ENCODE data around the gene SMPD3. TPM values are rescaled to one million over a fixed set of nuclear protein-coding genes. Genes with fewer than 3 reads are reported as not detected.

Gene SMPD3
- total and polyA plus RNA-seq, 2 of the 8 experiments (the other 6 are each of a cell fraction or from before 2014, with no cell fraction given) = 0.39 to 1.3 TPM

DNA sequence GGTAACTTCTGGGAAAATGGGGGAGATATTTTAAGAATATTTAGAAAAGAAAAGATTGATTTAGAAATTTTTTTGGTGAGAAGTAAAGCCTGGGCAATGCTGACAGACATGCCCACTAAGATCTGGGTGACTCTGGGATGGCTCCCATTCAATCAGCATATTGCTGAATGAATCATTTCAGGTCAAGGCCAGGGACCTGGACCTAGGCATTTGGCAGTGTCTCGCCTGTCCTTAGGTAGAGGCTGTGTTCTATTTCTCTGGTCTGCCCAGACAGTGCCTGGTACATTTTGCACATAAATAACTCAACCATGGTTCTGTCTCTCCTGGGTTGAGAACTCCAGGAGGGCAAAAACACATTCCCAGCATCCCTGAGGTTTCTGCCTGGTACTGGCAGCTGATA is 39.9 kb downstream of the SMPD3 start (continued):
- no peak for TF ChIP-seq PHF8 (conservative IDR thresholded peaks at IDR 0.05; ENCODE audit: low read depth, low read length)
- no peak for TF ChIP-seq NRF1 (IDR thresholded peaks at IDR 0.05; ENCODE audit: low read depth, low read length)
- TF ChIP-seq CTBP2 (IDR thresholded peaks at IDR 0.05; ENCODE audit: borderline replicate concordance, insufficient read depth, insufficient read length, low read length) = no peak
- TF ChIP-seq KDM1A (IDR thresholded peaks at IDR 0.05; ENCODE audit: borderline replicate concordance, low read length) = no peak
